Measurements from ENCODE around the gene TMEM255B.

TMEM255B gene

GRCh38 chr13:113860665-113861432, 101.8 kb downstream of the TMEM255B start:
- TF ChIP-seq CTCF (IDR thresholded peaks at IDR 0.05; ENCODE audit: low read length) = no peak
- no peak for TF ChIP-seq EZH2 (IDR thresholded peaks at IDR 0.05; ENCODE audit: borderline replicate concordance, low read length)
- Histone ChIP-seq H3K4me2 (ENCODE audit: low read length) (no peak overlapping the region), H3K27me3 (ENCODE audit: insufficient read depth, low read length) (peaks cover 8% of the 10 kb centered on the region; the same call in 1 of the 2 replicates), H3K9ac (ENCODE audit: low read length) (no peak overlapping the region), H4K20me1 (ENCODE audit: insufficient read depth, low read length) (no peaks in the 10 kb centered on the region), H3K27ac (ENCODE audit: low read depth, low read length, poor library complexity, severe bottlenecking) (no peak overlapping the region), H3K9me3 (ENCODE audit: low read length) (0 out of 2 replicates have a peak, but pooled peaks cover 2% of the 10 kb centered on the region), H3K4me3 (ENCODE audit: low read depth, low read length, poor library complexity, severe bottlenecking) (no peak overlapping the region), H3K79me2 (ENCODE audit: insufficient read depth, low read length) (no peaks in the 10 kb centered on the region), H3F3A (ENCODE audit: insufficient read depth, low read length) (no peaks in the 10 kb centered on the region), H3K36me3 (ENCODE audit: insufficient read depth, low read length) (no peaks in the 10 kb centered on the region), H2AFZ (ENCODE audit: low read length) (no peak overlapping the region), H3K4me1 (ENCODE audit: insufficient read depth, low read length, severe bottlenecking) (no peaks in the 10 kb centered on the region), H3K9me2 (ENCODE audit: low read depth, low read length) (no peaks in the 10 kb centered on the region)

- no peak overlapping the region for H3K4me2 ChIP-seq (ENCODE audit: low read length)
- no peaks in the 10 kb centered on the region for H4K20me1 ChIP-seq (ENCODE audit: insufficient read depth, low read length)
- no peaks in the 10 kb centered on the region for H3K4me1 ChIP-seq (ENCODE audit: insufficient read depth, low read length, severe bottlenecking)
- TF ChIP-seq CTCF (IDR thresholded peaks at IDR 0.05; ENCODE audit: low read length) = no peak
- TF ChIP-seq EZH2 (IDR thresholded peaks at IDR 0.05; ENCODE audit: borderline replicate concordance, low read length) = no peak
- no peaks in the 10 kb centered on the region for H3K79me2 ChIP-seq (ENCODE audit: insufficient read depth, low read length)
- H3K4me3 ChIP-seq (ENCODE audit: low read depth, low read length, poor library complexity, severe bottlenecking) = no peak overlapping the region
- H3F3A ChIP-seq (ENCODE audit: insufficient read depth, low read length) = no peaks in the 10 kb centered on the region
- no peaks in the 10 kb centered on the region for H3K36me3 ChIP-seq (ENCODE audit: insufficient read depth, low read length)
- H3K9me3 ChIP-seq (ENCODE audit: low read length) = 0 out of 2 replicates have a peak, but pooled peaks cover 2% of the 10 kb centered on the region
- peaks cover 14% of the 10 kb centered on the region; the same call in 1 of the 2 replicates for H3K27me3 ChIP-seq (ENCODE audit: insufficient read depth, low read length)
- no peak overlapping the region for H3K27ac ChIP-seq (ENCODE audit: low read depth, low read length, poor library complexity, severe bottlenecking)
- no peak overlapping the region for H3K9ac ChIP-seq (ENCODE audit: low read length)
- no peak overlapping the region for H2AFZ ChIP-seq (ENCODE audit: low read length)
- no peaks in the 10 kb centered on the region for H3K9me2 ChIP-seq (ENCODE audit: low read depth, low read length)
Measured at GRCh38 chr13:113861433-113862030, 102.5 kb downstream of the TMEM255B start.

- TF ChIP-seq EZH2 (IDR thresholded peaks at IDR 0.05; ENCODE audit: borderline replicate concordance, low read length) (no peak), CTCF (IDR thresholded peaks at IDR 0.05; ENCODE audit: low read length) (no peak)
- no peak overlapping the region for H3K4me2 ChIP-seq (ENCODE audit: low read length)
- H3K4me3 ChIP-seq (ENCODE audit: low read depth, low read length, poor library complexity, severe bottlenecking) = no peak overlapping the region
- H4K20me1 ChIP-seq (ENCODE audit: insufficient read depth, low read length) = no peaks in the 10 kb centered on the region
- H3K27ac ChIP-seq (ENCODE audit: low read depth, low read length, poor library complexity, severe bottlenecking) = no peak overlapping the region
- no peak overlapping the region for H2AFZ ChIP-seq (ENCODE audit: low read length)
- no peaks in the 10 kb centered on the region for H3K79me2 ChIP-seq (ENCODE audit: insufficient read depth, low read length)
- H3K9me3 ChIP-seq (ENCODE audit: low read length) = 0 out of 2 replicates have a peak, but pooled peaks cover 2% of the 10 kb centered on the region
- H3K9ac ChIP-seq (ENCODE audit: low read length) = no peak overlapping the region
- no peaks in the 10 kb centered on the region for H3K9me2 ChIP-seq (ENCODE audit: low read depth, low read length)
- H3K27me3 ChIP-seq (ENCODE audit: insufficient read depth, low read length) = peaks cover 14% of the 10 kb centered on the region; the same call in 1 of the 2 replicates
- H3K36me3 ChIP-seq (ENCODE audit: insufficient read depth, low read length) = no peaks in the 10 kb centered on the region
- no peaks in the 10 kb centered on the region for H3K4me1 ChIP-seq (ENCODE audit: insufficient read depth, low read length, severe bottlenecking)
- no peaks in the 10 kb centered on the region for H3F3A ChIP-seq (ENCODE audit: insufficient read depth, low read length)
Measured at GRCh38 chr13:113862191-113862930, 103.3 kb downstream of the TMEM255B start.

All from OCI-LY1 (cell line).